WI38 (cell line): ENCODE data around the gene FOS.

Experiments used
- H3K4me3 ChIP-seq: 2 replicates; pipeline ENCODE4 v1.5.1; 2011; ENCODE audit warnings: low read depth, mild to moderate bottlenecking, control low read depth, low read length
- TF ChIP-seq, protein P1 (sequence below): IDR thresholded peaks from 2 replicates; pipeline ENCODE4 v1.5.1; 2012; ENCODE audit warnings: low read depth, mild to moderate bottlenecking, control low read depth, low read length

Gene FOS

GRCh38 chr14:75292101-75292563 is 13.5 kb downstream of the FOS start:
- TF ChIP-seq, protein P1, sequence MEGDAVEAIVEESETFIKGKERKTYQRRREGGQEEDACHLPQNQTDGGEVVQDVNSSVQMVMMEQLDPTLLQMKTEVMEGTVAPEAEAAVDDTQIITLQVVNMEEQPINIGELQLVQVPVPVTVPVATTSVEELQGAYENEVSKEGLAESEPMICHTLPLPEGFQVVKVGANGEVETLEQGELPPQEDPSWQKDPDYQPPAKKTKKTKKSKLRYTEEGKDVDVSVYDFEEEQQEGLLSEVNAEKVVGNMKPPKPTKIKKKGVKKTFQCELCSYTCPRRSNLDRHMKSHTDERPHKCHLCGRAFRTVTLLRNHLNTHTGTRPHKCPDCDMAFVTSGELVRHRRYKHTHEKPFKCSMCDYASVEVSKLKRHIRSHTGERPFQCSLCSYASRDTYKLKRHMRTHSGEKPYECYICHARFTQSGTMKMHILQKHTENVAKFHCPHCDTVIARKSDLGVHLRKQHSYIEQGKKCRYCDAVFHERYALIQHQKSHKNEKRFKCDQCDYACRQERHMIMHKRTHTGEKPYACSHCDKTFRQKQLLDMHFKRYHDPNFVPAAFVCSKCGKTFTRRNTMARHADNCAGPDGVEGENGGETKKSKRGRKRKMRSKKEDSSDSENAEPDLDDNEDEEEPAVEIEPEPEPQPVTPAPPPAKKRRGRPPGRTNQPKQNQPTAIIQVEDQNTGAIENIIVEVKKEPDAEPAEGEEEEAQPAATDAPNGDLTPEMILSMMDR: no peak

GRCh38 chr14:75292886-75293285 is 14.3 kb downstream of the FOS start:
- TF ChIP-seq, protein P1: no peak
- no peak overlapping the region for H3K4me3 ChIP-seq

More at GRCh38 chr14:75292101-75292563, 13.5 kb downstream of the FOS start:
- H3K4me3 ChIP-seq: no peak overlapping the region

GRCh38 chr14:75293920-75294648 is 15.5 kb downstream of the FOS start:
- peak overlapping the region; percentile 74 for H3K4me3 ChIP-seq
- TF ChIP-seq, protein P1: no peak

GRCh38 chr14:75294649-75295033 is 16.0 kb downstream of the FOS start:
- TF ChIP-seq, protein P1: no peak
- peak overlapping the region; percentile 74 for H3K4me3 ChIP-seq

GRCh38 chr14:75295061-75295461 is 16.4 kb downstream of the FOS start:
- TF ChIP-seq, protein P1: no peak
- H3K4me3 ChIP-seq: peak overlapping the region; percentile 74

GRCh38 chr14:75295491-75296345 is 17.1 kb downstream of the FOS start:
- TF ChIP-seq, protein P1: peak; percentile 97
- peak overlapping the region; percentile 74 for H3K4me3 ChIP-seq
